Smooth muscle cell (in vitro differentiated cells): ENCODE results near the gene GSX1. TPM values are rescaled to one million over a fixed set of nuclear protein-coding genes. Genes with fewer than 3 reads are reported as not detected.
"Not testable (repeated sequence)": the region's sequence is repeated elsewhere in the genome, so short reads cannot be mapped to it uniquely, and the experiment has no call there.

ENCODE experiments used
- DNase-seq: peaks from one replicate; lab custom pipeline; 2025; ENCODE audit not compliant: unreplicated experiment; lab: John Stamatoyannopoulos, UW
- H2AFZ ChIP-seq: fragments of 200-600 bp; sonication (generic); 2 replicates; pipeline ENCODE4 v1.6.0; 2016; ENCODE audit warnings: antibody characterized with exemption, low read depth, mild to moderate bottlenecking
- H3F3A ChIP-seq: fragments of 200-600 bp; sonication (generic); 2 replicates; pipeline ENCODE4 v1.6.0; 2017; ENCODE audit warnings: antibody characterized with exemption, low read depth
- H3K27ac ChIP-seq: fragments of 200-600 bp; sonication (generic); 2 replicates; pipeline ENCODE4 v1.5.1; 2016; ENCODE audit warnings: low read depth, mild to moderate bottlenecking
- H3K27me3 ChIP-seq: fragments of 200-600 bp; sonication (generic); 2 replicates; pipeline ENCODE4 v1.6.1; 2016; ENCODE audit warnings: low read depth, mild to moderate bottlenecking
- H3K36me3 ChIP-seq: fragments of 200-600 bp; sonication (generic); 2 replicates; pipeline ENCODE4 v1.5.1; 2016; ENCODE audit warnings: low read depth
- H3K4me1 ChIP-seq: fragments of 200-600 bp; sonication (generic); 2 replicates; pipeline ENCODE4 v1.5.1; 2016; ENCODE audit warnings: low read depth
- H3K4me2 ChIP-seq: fragments of 200-600 bp; sonication (generic); 2 replicates; pipeline ENCODE4 v1.6.0; 2016; ENCODE audit warnings: mild to moderate bottlenecking
- H3K4me3 ChIP-seq: fragments of 200-600 bp; sonication (generic); 2 replicates; pipeline ENCODE4 v1.5.1; 2016; ENCODE audit warnings: mild to moderate bottlenecking
- H3K79me2 ChIP-seq: fragments of 200-600 bp; sonication (generic); 2 replicates; pipeline ENCODE4 v1.6.0; 2016; ENCODE audit warnings: low read depth, mild to moderate bottlenecking
- H3K9ac ChIP-seq: fragments of 200-600 bp; sonication (generic); 2 replicates; pipeline ENCODE4 v1.6.0; 2016; ENCODE audit warnings: low read depth
- H3K9me3 ChIP-seq: fragments of 200-600 bp; sonication (generic); replicated peaks from 2 replicates; pipeline ENCODE4 v1.5.1; 2016; ENCODE audit warnings: low read depth
- H4K20me1 ChIP-seq: fragments of 200-600 bp; sonication (generic); 2 replicates; pipeline ENCODE4 v1.6.0; 2016; ENCODE audit warnings: low read depth
- WGBS: methylation state at CpG from one replicate; pipeline ENCODE4 v1.1.7; 2016; ENCODE audit warnings: low lambda C conversion rate; 5-methylcytosine and 5-hydroxymethylcytosine counted together
- polyA plus RNA-seq: library from polyadenylated mRNA; unstranded; fragments of >200 nt; fragmentation: Nextera tagmentation; extraction: Ambion mirVana; gene quantifications from 2 replicates; pipeline ENCODE4 v1.2.1, GENCODE V29; 2016
- total RNA-seq: library from RNA; depleted of rRNA; stranded (reverse); fragments of >200 nt; gene quantifications from 2 replicates; pipeline ENCODE4 v1.2.3, GENCODE V29; 2014
- TF ChIP-seq, protein P1 (sequence below): fragments of 200-600 bp; sonication (generic); IDR thresholded peaks from 2 replicates; pipeline ENCODE4 v1.5.1; 2017; ENCODE audit warnings: borderline replicate concordance, mild to moderate bottlenecking, antibody characterized with exemption; ENCODE audit not compliant: insufficient read depth, poor library complexity, severe bottlenecking

GSX1 gene
- total and polyA plus RNA-seq, 2 experiments from 2014 or later: not detected

DNA sequence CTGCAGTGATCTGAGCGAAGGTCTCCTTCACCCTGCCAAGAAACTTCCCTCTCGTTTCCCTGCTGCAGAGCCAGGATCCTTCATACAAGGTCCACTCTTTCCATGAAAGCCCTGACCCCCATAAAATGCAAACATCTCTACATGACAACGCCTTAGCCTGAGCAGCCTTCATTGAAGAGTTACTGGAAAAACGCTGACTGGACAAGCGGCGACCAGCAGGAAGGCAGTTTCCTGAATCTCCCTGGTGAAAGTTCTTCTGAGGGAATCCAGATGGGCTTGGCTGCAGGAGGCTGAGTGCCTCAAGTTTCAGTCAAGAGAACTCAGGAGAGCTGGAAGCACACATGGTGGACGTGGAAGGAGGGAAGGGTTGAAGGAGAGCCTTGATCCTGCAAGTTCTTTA, 17.7 kb downstream of the GSX1 start:
- Histone ChIP-seq H3K9ac (no peak overlapping the region), H3K27me3 (peaks cover 73% of the 10 kb centered on the region), H3K9me3 (no peaks in the 10 kb centered on the region), H3K79me2 (no peaks in the 10 kb centered on the region), H3K4me1 (no peaks in the 10 kb centered on the region), H3K36me3 (no peaks in the 10 kb centered on the region), H3K4me2 (no peak overlapping the region), H3F3A (no peaks in the 10 kb centered on the region), H3K4me3 (no peak overlapping the region), H2AFZ (no peak overlapping the region), H4K20me1 (no peaks in the 10 kb centered on the region), H3K27ac (no peak overlapping the region)
- TF ChIP-seq, protein P1, sequence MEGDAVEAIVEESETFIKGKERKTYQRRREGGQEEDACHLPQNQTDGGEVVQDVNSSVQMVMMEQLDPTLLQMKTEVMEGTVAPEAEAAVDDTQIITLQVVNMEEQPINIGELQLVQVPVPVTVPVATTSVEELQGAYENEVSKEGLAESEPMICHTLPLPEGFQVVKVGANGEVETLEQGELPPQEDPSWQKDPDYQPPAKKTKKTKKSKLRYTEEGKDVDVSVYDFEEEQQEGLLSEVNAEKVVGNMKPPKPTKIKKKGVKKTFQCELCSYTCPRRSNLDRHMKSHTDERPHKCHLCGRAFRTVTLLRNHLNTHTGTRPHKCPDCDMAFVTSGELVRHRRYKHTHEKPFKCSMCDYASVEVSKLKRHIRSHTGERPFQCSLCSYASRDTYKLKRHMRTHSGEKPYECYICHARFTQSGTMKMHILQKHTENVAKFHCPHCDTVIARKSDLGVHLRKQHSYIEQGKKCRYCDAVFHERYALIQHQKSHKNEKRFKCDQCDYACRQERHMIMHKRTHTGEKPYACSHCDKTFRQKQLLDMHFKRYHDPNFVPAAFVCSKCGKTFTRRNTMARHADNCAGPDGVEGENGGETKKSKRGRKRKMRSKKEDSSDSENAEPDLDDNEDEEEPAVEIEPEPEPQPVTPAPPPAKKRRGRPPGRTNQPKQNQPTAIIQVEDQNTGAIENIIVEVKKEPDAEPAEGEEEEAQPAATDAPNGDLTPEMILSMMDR: no peak
- WGBS: 86% methylated on average over 7 of the region's 7 CpGs
- DNase-seq: no peak

- no peak overlapping the region for H2AFZ ChIP-seq
- no peaks in the 10 kb centered on the region for H3K36me3 ChIP-seq
- no peak overlapping the region for H3K4me3 ChIP-seq
- no peaks in the 10 kb centered on the region for H3K9me3 ChIP-seq
- H3K9ac ChIP-seq: no peak overlapping the region
- no peaks in the 10 kb centered on the region for H4K20me1 ChIP-seq
- H3K4me1 ChIP-seq: no peaks in the 10 kb centered on the region
- H3K4me2 ChIP-seq: no peak overlapping the region
- no peaks in the 10 kb centered on the region for H3K79me2 ChIP-seq
- no peaks in the 10 kb centered on the region for H3F3A ChIP-seq
- 78% methylated on average over 2 of the region's 2 CpGs for WGBS
- TF ChIP-seq, protein P1: no peak
- peaks cover 73% of the 10 kb centered on the region for H3K27me3 ChIP-seq
- no peak for DNase-seq
- H3K27ac ChIP-seq: no peak overlapping the region
Measured at GRCh38 chr13:27810461-27810860, 18.2 kb downstream of the GSX1 start.

GRCh38 chr13:27813826-27814225, 21.5 kb downstream of the GSX1 start:
- TF ChIP-seq, protein P1: no peak
- Histone ChIP-seq H3K36me3 (no peaks in the 10 kb centered on the region), H2AFZ (no peak overlapping the region), H4K20me1 (no peaks in the 10 kb centered on the region), H3K4me3 (no peak overlapping the region), H3K4me1 (no peaks in the 10 kb centered on the region), H3K9me3 (no peaks in the 10 kb centered on the region), H3K27me3 (peaks cover 69% of the 10 kb centered on the region), H3F3A (no peaks in the 10 kb centered on the region), H3K4me2 (no peak overlapping the region), H3K27ac (no peak overlapping the region), H3K9ac (no peak overlapping the region), H3K79me2 (no peaks in the 10 kb centered on the region)
- DNase-seq: no peak
- 88% methylated on average over 9 of the region's 9 CpGs for WGBS

GRCh38 chr13:27817832-27818231, 25.5 kb downstream of the GSX1 start:
- 81% methylated on average over 2 of the region's 2 CpGs for WGBS
- not testable (repeated sequence) for H3F3A ChIP-seq, H3K4me2 ChIP-seq, H3K79me2 ChIP-seq, H3K36me3 ChIP-seq, H2AFZ ChIP-seq, H3K9ac ChIP-seq, H4K20me1 ChIP-seq, DNase-seq, H3K4me3 ChIP-seq, H3K27ac ChIP-seq, H3K9me3 ChIP-seq
- Histone ChIP-seq H3K4me1 (peaks cover 16% of the 10 kb centered on the region), H3K27me3 (peaks cover 97% of the 10 kb centered on the region)
